ENCODE data around the gene CNOT2.
"Not testable (repeated sequence)": the region's sequence is repeated elsewhere in the genome, so short reads cannot be mapped to it uniquely, and the experiment has no call there.

Gene CNOT2

DNA sequence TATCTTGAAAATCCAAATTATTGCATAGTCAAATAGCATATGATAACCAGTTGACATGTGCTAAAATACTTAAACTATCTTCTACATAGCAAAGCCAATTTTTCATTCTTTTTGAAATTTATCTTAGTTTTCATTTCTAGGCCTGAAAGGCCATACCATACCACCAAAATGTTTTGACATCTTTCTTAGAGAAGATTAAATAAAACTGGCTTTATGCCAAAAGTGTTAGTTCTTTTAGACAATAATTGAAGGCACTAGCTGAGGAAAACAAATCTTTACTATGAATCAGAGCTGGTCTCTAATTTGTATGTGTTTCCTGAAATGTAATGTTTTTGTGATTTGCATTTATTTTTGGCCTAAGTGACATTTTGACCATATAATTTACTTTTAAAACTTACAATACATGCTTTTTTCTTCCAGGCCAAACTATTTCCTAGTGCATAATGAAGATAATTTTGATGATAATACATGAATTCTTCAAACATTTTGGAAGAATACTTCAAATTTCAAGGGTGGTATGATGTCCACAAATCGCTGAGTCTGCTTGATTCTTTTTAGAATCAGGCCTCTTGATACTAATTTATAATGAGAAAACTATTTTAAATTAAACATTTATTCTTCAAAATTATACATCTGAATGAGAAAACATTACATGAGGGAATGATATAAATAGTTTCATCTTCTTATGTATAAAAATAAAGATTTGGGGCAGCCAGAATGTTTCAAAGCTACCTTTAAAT is 116.4 kb downstream of the CNOT2 start:
- no peak for DNase-seq (ENCODE audit: extremely low spot score, insufficient read length, low read depth)
- no peak for FAIRE-seq

DNA sequence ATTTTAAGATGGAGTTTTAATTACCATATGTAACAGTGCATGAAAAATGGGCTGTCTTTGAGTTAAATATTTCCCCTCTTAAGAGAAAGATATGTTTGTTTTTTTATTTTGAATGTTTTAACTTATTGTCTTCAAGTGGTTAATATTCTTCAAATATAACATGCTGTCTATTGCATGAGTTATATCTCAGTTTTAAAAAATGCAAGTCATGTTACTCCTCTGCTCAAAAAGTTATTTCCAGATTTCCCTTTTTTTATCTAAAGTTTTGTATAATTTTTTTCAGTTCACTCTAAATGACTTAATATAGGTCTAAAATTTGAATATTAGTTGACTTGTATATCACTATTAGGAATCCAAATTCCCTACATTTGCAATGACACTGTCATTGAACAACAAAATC is 117.0 kb downstream of the CNOT2 start:
- DNase-seq (ENCODE audit: extremely low spot score, insufficient read length, low read depth) (no peak), FAIRE-seq (no peak)

DNA sequence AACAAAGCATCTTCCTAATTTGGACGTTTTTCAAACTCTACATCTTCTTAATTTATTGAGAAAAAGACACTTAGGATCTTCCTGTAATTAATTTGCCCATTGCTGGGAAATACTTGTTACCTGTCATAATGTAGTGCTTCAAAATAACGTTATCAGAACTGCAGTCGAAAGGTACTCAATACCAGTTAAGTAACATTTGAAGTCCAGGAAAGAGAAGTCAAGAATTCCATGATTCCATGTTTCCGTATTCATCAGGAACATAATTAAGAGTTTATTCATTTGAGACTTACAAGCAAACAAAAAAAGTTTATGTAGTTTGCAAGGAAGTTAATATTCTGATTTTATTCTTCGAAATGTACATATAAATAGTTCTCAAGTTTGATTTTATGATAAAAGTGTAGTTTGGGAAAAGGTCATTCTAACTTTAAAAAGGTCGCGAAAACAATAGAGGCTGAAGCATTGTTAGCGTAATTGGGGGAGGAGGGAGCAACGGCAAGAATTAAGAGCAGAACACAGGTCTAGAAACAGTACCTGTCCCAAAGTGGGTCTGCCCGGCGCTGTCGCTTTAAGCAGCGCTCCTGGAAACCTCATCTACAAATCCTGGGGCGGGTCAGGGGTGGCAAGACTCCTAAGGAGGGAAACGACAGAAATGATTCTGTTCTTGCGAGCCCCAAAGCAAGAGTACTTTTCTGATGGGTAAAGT is 121.6 kb downstream of the CNOT2 start:
- DNase-seq (ENCODE audit: extremely low spot score, insufficient read length, low read depth), result no peak
- peak; percentile 47 for FAIRE-seq

DNA sequence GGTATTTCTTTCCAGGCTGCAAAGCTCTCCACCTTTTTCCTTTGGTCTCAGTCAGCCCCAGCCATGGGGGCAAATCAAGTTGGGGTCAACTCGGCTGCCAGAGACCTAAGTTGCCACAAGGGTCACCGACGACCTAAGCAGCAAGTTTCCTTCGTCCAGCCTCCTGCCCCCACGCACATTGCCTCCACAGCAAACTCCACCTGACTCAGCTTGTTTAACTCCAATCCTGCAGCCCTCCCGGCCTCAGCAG is 122.1 kb downstream of the CNOT2 start:
- FAIRE-seq (no peak), DNase-seq (ENCODE audit: extremely low spot score, insufficient read length, low read depth) (no peak)

DNA sequence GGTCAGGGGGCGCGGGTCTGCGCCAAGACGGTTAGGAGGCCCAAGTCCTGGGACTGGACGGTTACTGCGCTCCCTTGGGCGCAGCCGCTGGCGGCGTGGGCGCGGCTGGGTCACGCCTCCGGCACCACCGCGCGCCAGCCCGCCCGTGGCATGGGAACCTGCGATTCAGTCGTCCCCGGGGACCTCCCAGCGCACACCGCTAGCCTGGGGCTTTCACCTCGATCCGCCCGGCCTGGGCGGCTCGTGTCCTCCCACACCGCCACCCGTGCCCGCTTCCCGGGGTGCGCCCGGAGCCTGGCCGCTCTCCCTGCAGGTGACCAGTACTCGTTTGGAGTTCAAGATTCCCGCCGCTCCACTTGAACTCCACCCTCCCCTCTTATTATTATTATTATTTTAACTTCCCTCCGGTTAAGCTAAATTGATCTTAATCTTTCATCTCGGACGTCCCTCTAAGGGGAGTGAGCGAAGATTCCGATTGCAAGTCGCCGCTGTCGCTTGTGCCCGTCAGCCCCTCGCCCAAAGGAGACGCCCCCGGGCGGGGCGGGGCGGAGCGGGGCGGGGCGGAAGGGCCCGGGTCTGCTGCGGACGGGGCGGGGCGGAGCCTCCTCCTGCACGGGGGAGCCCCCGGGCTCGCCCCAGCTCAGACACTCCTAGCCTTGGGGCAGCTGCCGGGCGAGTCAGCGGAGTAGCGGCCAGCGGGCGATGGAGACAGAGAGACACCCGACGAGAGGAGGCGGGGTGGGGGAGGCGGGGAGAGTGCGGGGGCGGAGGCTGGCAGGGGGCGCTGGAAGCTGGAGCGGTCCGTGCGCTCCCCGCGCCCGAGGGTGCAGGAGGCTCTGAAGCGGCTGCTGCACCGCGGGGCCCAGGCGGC is 122.7 kb downstream of the CNOT2 start, which contains the start of gene KCNMB4:
Gene KCNMB4, plus strand, starts transcription at position 643 of the 871 bp plus-strand sequence. CDS start 445 bp downstream, outside the sequence.
- peak; percentile 54 for DNase-seq (ENCODE audit: extremely low spot score, insufficient read length, low read depth)
- FAIRE-seq, result peak; percentile 46

DNA sequence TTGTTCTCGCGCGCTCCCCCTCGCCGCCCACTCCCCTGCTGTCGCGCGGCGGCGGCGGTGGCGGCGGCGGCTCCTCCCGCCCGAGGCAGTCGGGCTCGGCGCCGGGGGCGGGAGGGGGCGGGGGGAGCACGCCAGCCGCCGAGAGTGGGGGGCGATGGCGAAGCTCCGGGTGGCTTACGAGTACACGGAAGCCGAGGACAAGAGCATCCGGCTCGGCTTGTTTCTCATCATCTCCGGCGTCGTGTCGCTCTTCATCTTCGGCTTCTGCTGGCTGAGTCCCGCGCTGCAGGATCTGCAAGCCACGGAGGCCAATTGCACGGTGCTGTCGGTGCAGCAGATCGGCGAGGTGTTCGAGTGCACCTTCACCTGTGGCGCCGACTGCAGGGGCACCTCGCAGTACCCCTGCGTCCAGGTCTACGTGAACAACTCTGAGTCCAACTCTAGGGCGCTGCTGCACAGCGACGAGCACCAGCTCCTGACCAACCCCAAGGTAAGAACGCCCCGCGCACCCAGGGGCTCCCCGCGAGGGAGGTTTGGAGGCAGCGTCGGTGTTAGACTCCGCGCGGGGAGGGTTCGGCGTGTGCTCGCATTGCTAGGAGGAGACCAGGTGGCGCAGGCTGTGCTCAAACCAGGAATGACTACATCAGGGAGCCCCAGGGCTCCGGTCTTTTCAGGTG is 123.5 kb downstream of the CNOT2 start:
- DNase-seq (ENCODE audit: extremely low spot score, insufficient read length, low read depth), result peak; percentile 9
- peak; percentile 64 for FAIRE-seq

DNA sequence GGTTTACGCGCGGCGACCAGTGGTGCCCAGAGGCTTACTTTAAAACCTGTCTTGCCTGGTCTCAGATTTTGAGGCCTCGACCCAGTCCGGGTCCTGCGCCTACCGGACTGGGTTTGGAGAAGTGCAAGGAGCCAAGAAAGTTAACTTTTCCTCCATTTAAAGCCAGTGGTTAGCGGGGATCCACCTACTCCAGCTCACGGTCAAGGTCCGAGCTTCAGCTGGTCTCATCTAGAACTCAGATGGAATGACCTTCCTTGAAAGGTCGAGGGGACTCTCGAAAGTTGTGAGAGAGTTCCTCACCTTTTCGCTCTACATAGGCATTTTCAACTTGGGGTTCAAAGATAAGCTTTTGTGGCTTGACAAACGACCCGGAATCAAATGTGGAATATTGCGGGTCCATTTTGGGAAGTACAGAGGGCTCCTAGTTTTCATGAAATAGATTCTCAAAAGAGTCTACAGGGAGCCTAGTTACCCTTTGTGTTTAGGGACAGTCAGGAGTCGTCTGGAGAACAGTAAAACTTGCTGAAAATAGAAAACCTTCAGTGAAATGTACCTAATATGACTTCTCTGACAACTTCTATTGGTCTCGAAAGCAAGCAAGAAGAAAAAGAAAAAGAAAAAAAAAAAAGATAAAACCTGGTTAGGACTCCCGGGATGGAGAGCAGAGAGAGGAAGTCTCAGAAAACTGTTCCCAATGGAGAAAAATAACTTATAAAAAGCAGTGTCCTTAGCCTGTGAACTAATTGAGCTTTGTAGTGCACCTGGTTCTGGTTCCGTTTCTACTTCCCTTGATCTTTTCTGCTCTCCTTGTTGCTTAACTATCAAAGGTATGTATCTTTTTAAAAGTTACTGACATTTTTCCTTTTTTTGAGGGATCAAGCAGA is 124.3 kb downstream of the CNOT2 start:
- DNase-seq (ENCODE audit: extremely low spot score, insufficient read length, low read depth), result no peak
- FAIRE-seq, result no peak

DNA sequence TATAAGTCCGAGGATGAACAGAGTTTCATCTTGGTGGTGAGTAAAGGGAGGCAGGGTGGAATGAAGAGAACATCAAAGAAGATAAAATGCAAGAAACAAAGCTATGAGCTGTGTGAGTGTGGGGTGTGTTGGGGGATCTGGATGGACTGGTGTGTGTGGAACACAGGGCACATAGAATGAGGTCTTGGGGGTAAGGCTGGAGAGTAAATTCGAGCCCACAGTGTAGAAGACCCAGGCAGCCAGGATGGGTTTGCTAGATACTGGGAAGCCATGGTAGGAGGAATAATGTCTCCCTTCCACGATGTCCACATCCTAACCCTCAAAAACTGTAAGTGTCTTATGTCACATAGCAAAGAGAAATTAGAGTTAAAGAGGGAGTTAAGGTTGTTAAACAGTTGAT is 129.6 kb downstream of the CNOT2 start:
- FAIRE-seq (no peak), DNase-seq (ENCODE audit: extremely low spot score, insufficient read length, low read depth) (no peak)

DNA sequence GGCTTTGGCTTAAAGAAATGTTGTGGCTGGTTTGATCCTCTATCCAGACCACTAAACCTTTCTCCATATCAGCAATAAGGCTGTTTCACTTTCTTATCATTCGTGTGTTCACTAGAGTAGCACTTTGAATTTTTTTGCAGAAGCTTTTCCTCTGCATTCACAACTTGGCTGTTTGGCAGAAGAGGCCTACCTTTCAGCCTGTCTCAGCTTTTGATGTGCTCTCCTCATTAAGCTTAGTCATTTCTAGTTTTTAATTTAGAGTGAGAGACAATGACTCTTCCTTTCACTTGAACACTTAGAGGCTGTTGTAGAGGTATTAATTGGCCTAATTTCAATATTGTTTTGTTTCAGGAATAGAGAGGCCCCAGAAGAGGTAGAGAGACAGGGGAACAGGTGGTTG is 136.6 kb downstream of the CNOT2 start:
- DNase-seq (ENCODE audit: extremely low spot score, insufficient read length, low read depth) (no peak), FAIRE-seq (no peak)

DNA sequence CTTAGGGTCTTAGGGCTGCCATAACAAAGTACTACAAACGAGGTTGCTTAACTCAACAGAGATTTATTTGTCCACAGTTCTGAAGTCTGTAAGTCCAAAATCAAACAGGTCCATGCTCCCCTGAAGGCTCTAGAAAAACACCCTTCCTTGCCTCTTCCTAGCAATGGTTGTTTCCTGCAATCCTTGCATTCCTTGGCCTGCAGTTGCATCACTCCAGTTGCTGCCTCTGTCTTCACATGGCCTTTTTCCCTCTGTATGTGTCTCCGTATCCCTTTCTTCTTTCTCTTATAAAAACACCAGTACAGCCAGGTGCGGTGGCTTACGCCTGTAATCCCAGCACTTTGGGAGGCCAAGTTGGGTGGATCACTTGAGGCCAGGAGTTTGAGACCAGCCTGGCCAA is 140.3 kb downstream of the CNOT2 start:
- FAIRE-seq (no peak), DNase-seq (ENCODE audit: extremely low spot score, insufficient read length, low read depth) (no peak)

DNA sequence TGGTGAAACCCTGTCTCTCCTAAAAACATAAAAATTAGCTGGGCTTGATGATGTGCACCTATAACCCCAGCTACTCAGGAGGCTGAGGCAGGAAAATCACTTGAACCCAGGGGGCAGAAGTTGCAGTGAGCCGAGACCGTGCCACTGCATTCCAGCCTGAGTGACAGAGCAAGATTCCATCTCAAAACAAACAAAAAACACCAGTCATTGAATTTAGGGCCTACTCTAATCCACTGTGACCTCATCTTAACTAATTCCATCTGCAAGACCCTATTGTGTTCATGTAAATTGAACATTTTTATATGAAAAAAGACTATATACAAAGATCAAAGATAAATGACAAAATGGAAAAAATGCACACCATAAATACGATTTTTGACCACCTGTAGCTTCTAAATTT is 140.7 kb downstream of the CNOT2 start:
- DNase-seq (ENCODE audit: extremely low spot score, insufficient read length, low read depth) (no peak), FAIRE-seq (no peak)

DNA sequence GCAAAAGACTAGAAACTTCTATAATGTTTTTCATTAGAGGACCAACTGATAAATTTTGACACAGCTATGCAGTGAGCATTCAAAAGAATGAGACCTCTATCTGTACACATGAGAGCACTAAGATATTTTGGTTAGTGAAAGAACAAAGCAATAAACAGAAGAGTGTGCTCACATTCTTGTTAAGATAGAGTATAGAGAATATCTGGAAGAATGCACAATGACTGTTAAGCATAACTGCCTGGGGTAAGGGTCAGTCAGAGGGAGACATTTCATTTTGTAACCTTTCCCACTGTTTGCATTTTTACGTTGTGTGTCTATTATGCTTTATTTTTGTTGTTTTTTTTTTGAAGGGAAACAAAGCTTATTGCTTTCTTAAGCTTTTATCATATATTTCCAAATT is 143.5 kb downstream of the CNOT2 start:
- FAIRE-seq, result no peak
- no peak for DNase-seq (ENCODE audit: extremely low spot score, insufficient read length, low read depth)

DNA sequence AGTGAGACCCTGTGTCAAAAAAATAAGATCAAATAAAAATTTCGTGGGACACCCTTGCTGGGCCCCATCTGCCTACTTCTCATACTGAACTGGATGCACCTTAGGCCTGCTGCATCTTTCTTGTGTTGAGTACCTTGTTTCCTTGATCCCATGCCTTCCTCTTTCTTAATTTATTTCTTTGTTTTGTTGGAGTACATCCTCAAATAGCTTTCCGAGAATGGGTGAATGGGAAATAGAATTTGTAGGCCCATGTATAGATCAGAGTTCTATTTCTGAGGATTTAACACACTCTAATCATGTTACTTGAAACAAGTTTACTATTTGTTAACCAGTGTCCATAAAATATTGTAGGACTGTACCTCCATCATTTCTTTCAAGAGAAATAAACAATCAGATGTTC is 146.4 kb downstream of the CNOT2 start:
- no peak for FAIRE-seq
- no peak for DNase-seq (ENCODE audit: extremely low spot score, insufficient read length, low read depth)

DNA sequence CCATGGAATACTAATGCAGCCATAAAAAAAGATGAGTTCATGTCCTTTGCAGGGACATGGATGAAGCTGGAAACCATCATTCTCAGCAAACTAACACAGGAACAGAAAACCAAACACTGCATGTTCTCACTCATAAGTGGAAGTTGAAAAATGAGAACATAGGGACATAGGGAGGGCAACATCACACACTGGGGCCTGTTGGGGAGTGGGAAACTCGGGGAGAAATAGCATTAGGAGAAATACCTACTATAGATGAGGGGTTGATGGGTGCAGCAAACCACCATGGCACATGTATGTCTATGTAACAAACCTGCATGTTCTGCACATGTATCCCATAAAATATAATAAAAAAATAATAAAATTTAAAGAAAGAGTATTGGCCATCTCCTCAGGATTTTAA is 149.4 kb downstream of the CNOT2 start:
- FAIRE-seq; DNase-seq (ENCODE audit: extremely low spot score, insufficient read length, low read depth): not testable (repeated sequence)

DNA sequence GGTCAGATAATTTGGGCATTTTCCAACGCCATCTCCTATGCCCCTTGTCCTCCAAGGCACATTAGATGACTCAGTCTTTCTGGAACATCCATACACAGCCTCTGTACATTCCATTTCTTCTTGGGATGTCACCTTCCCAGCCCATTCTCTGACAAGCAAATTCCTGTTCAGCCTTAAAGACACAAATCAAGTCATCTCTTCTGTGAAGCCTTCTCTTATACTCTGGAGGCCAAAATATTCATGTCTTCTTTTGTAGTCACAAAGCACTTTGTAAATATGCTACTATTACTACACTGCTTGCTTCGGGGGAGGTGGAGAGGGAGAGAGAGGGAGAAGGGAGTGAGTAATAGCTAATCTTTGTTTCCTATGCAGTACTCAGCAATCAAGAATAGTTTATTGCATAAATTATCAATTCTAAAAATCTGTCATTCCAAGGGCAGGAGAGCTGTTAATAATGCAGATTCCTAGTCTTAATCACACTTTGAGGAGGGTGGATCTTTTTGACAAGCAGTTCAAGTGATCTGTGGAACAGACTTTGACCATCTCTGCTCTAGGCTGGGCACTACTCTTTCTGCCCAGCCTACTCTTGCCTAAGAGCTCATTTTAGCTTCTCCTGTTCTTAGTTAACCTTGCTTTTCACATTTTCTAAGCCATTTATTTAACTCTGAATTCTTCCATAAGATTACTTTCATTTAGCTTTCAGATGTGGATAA is 150.7 kb downstream of the CNOT2 start:
- DNase-seq (ENCODE audit: extremely low spot score, insufficient read length, low read depth), result no peak
- FAIRE-seq, result no peak

DNA sequence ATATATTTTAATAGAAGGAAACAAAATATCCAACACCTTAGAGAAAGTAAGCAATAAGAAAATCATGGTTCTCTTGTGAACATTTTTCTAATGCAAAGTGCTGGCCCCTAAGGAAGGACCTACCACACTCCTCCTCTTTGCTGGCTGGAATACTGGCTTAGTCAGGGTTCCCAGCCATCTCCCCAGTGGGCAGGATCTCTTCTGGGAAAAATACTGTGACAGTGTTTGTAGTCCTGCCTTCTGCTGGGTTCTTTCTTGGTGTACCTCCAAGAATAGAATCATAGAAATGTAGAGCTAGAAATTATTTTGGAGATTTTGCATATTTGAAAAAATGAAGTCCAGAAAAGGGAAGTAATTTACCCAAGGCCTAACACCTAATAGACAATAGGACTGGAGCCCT is 154.8 kb downstream of the CNOT2 start:
- no peak for DNase-seq (ENCODE audit: extremely low spot score, insufficient read length, low read depth)
- no peak for FAIRE-seq

DNA sequence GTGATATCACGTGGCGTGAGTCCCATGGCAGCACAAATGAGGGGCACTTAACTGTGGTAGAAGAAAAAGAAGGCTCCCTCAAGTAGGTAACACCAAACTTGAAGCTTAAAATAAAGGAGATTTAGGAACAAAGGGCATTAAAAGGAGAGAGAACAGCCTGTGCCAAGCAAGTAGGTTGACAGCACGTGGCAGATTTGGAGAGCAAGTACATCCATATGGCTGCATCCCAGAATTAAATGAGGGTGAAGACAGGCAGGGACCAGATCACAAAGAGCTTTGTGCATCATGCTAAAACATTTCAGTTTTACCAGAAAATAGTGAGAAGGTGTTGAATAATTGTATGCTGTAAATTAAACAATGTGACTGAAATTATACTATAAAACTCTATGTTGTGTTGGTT is 155.6 kb downstream of the CNOT2 start:
- DNase-seq (ENCODE audit: extremely low spot score, insufficient read length, low read depth) (no peak), FAIRE-seq (no peak)

DNA sequence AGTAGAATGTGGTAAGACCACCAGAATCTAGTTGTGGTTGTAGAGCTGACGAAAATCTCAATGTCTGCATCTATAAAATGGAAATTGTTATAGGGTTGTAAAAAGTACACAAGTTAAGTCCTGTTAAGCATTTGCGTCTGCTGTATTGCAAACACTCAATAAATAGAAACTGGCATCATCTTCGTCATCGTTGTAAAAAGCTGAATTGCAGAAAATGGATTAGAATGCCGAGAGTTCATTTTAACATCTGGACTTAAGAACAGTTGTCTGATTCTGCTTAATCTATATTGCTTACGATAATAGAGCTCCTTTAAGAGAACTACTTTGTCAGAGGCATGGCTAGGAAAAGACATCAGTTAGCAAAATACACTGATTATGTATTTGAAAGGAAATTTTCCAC is 156.1 kb downstream of the CNOT2 start:
- DNase-seq (ENCODE audit: extremely low spot score, insufficient read length, low read depth) (no peak), FAIRE-seq (no peak)

DNA sequence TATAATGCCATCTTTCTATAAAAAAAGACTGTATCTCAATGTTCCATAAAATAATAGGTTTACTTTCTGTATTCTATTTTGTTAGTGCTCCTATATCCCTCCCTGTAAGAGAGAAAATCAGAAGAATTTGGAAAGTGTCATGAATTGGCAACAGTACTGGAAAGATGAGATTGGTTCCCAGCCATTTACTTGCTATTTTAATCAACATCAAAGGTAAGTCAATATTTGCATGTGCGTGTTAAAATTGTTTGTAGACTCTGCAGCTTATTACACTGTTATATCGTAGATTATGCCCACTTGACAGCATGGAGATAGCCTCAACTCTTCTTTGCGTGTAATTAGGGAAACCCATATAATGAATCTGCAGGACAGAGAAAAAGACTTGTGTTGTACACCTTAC is 156.9 kb downstream of the CNOT2 start:
- no peak for DNase-seq (ENCODE audit: extremely low spot score, insufficient read length, low read depth)
- no peak for FAIRE-seq
